Caki2 (cell line): ENCODE results near the gene TAAR9. TPM values are rescaled to one million over a fixed set of nuclear protein-coding genes. Genes with fewer than 3 reads are reported as not detected.
"Not testable (repeated sequence)": the region's sequence is repeated elsewhere in the genome, so short reads cannot be mapped to it uniquely, and the experiment has no call there.

Experiments used
- DNase-seq: peaks from one replicate; pipeline ENCODE4 v3.0.0-alpha.2; 2015; ENCODE audit warnings: low read depth
- in situ Hi-C: cut with HindIII; loops from 2 replicates; pipeline ENCODE4 v1.10.0; 2016; ENCODE audit warnings: low sequenced_read_pairs, low pct_unique_long_range_greater_than_20kb, mixed read lengths
- total RNA-seq: library from RNA; depleted of rRNA; stranded (reverse); fragments of >200 nt; shearing (Covaris generic); gene quantifications from 2 replicates; pipeline ENCODE4 v1.2.3, GENCODE V29; 2014; ENCODE audit warnings: low replicate concordance

The TAAR9 gene
- total RNA-seq, 1 experiment from 2014 or later = not detected

DNA sequence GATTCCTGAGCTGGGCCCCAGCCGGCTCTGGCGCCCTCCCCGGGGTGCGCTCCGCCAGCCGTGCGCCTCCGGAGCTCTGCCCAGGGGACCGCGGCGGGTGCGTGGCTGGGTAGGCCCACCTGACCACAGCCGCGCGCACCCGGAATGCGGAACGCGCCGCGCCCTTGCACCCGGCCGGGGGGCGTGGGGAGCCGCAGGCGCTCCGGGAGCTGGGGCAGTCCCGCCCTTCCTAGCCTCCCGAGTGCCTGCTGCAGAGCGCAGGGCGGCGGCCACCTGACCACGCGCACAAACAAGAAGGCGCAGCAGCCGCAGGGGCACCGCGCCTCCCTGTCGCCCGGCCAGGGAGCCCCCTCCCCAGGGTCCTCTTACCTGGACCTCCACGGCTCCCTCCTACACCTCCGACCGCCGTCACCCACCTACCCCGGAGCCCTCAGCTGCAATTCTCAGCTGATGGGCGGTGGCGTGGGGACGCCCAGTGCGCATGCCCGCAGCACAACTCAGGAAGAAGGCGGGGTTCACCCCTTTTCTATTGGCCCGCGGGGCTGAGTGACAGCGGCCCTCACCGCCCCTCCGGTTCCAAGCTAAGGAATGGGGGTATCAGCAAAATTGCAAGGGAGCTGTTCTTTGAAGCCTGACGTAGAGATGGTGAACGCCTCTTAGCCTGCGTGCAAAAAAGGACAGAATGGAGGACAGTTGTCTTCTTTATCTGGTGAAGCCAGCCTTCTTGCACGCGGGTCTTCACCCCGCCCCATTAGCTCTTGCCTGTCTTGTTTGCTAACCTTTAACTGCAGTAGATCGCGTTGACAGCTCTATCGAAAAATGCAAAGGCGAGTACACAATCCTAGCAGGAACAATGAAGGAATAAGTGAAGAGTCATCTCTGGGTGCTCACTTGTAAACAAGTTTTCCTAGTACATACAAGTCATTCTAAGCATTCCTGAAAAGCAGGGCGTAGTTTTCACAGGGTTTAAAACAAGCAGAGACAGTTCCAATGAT is 25.1 kb upstream of the TAAR9 start, which contains the start of gene STX7:
Gene STX7, minus strand, starts transcription at position 479 of the 995 bp plus-strand sequence. CDS start 9,586 bp downstream, outside the sequence.
- in situ Hi-C loops = no loop called here
- peak; percentile 94 for DNase-seq

DNA sequence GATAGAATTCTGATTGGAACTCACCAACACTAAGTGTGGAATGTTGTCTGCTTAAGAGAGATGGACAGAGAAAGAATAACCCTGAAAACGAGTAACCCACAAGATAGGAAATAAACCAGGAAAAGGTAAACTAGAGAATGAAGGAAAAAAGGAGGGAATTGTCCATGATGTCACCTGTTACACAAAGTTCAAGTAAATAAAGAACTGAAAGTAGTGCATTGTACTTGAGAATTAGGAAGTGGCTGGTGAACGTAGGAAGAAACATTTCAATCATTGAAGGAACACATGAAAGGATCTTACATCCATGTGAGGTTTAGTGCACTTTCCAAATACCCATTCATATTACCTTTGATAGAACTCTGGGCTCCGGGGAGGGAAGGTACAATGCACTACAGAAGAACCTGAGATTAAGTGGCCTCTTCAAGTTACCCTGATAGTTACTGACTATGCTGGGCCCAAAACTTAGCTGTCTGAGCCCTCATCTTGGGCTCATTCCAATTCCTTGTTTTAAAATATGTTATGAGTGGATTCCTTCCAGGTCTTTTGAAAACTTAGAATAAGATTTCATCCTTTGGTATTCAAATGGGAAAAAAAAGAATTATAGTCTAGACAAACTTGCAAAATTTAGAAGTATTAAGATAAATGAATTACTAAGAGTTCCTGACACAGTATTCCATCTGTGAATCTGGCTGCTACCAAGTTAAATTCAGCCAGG is 24.1 kb upstream of the TAAR9 start:
- in situ Hi-C loops = no loop called here
- DNase-seq = no peak

DNA sequence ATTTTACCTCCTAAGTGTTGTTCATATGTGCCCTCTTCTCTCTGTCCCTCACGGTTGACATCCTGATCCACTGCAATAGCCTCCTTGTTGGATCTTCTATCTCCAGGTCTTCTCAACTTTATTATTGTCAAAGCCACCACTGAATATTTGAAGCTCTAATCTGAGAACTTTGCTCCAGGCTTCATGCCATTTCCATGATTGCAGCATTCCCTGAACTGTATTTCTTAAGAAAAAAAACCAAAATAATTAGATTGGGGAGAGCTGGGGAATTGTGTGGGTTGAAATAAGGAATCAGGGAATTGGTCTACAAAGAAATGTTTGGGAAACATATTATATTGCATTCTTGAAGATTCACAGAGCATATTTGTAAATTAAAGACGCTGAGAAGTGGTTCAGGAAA is 22.7 kb upstream of the TAAR9 start:
- DNase-seq = no peak
- in situ Hi-C loops = no loop called here

DNA sequence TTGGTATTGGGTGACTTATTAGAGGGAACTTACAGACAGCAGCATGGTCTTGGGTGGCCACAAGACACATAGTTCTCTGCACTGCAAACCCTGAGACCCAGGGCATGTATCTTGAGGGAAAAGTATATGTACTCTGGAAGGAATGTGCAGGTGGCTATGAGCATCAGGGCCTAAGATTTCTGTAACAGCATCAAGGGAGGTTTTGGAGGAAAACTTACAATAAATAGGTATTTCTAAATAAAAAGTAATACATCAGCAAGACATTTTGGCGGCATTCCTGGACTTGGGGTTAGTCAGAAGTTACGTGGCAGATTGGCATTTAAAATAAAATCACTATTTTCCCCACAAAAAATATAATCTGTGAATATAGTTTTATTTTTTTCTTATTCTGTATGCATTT is 17.1 kb upstream of the TAAR9 start:
- DNase-seq = no peak
- in situ Hi-C loops = no loop called here

DNA sequence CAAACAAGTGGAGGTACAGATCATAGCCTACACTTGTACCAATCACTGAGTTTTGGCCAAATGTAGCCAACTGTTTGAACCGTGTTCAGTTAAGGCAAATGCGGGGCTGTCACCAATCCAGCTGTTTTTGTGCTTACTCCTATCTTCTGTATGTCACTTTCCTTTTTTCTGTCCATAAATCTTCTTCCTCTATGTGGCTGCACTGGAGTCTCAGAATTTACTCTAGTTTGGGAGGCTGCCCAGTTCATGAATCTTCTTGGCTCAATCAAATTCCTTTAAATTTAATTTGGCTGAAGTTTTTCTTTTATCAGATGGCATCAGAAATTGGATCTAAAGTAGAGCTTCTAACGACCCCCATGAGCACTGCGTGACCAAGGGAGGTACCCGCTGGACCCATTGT is 13.4 kb upstream of the TAAR9 start:
- in situ Hi-C loops = no loop called here
- no peak for DNase-seq

DNA sequence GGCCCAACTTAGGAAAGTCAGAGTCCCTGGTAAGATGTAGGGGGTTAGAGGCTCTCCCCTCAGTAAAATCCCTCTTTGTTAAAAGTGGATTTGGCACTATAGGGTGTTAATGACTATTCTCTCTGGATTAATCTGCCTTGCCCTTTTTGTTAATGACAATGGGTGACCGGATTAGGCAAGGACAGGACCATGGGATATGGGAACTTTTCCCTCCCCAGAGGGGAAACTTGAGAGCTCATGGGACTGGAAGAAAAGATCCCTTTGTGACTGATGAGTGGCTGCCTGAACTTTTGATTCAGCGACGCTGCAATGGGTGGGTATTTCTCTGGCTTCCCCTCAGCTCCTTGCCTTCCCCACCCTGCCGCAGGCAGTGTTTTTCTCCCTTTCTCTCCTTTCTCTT is 12.2 kb upstream of the TAAR9 start:
- in situ Hi-C loops = no loop called here
- no peak for DNase-seq

DNA sequence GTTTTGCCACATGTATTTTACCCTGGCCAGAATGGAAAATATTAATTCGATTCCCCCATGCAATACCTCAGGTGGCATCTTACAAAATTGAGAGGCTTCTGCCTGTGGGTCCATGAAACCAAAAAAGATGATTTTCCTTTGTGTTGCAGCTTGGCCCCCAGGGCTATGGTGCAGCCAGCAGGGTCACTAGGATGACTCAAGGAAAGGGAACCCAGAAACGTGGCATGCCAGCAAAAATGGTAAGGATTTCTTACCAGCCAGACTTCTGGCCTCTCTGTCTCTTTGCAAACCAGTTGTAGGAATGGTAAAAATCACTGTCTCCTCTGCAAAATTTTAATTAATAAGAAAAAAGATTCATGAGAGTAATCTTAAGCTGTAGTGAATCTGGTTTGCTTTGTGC is 11.6 kb upstream of the TAAR9 start:
- DNase-seq = no peak
- in situ Hi-C loops = no loop called here

DNA sequence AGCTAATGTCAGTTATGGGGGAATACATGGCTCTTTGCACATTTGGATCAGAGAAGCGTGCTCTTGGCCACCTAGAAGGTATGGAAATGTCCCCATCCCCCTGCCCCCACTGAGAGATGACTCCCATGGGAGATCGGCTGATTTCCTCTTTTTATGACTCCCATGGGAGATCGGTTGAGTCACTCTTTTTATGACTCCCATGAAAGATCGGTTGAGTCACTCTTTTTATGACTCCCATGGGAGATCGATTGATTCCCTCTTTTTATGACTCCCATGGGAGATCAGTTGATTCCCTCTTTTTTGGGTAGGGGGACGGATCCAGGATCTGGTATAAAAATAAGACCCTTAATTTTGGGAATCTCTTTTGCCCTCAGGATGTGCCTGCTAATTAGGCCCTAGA is 10.3 kb upstream of the TAAR9 start:
- peak; percentile 9 for DNase-seq
- in situ Hi-C loops = no loop called here

DNA sequence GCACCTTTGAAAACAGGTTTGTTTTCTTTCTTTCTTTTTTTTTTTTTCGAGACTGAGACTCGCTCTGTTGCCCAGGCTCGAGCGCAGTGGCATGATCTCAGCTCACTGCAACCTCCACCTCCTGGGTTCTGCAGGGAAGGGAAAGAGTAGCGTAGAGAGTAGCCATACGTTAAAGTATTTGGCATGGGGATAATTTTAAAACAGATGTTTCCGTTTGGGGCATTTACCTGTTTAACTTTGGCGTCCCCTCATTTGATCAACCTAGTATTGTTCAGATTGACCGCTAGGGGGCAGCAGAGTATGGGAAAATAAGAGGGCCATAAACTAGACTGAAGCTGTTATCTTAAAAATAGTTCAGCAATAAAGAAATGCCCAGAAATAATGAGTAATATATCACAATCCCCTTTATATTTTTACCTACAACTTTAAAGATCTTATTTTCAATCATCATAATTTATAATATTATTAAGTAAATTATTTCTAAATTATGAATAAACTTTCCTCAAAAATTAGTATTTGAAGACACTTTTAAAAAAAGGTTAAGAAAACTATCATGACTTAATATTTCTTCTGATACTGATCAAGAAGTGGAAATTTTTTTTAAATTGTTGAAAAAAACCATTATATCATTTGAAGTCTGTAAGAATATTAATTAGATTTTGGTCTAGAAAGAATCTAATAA is 7.6 kb upstream of the TAAR9 start:
- peak; percentile 48 for DNase-seq
- in situ Hi-C loops = no loop called here

DNA sequence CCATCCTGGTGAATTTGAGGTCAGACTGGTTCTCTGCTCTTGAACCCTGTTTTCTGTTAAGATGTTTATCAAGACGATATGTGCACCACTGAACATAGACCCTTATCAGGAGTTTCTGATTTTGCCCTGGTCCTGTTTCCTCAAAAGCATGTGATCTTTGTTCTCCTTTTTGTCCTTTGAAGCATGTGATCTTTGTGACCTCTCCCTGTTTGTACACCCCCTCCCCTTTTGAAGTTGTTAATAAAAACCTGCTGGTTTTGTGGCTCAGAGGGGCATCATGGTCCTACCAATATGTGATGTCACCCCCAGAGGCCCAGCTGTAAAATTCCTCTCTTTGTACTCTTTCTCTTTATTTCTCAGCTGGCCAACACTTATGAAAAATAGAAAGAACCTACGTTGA is 3.5 kb upstream of the TAAR9 start:
- DNase-seq, in situ Hi-C loops: not testable (repeated sequence)

DNA sequence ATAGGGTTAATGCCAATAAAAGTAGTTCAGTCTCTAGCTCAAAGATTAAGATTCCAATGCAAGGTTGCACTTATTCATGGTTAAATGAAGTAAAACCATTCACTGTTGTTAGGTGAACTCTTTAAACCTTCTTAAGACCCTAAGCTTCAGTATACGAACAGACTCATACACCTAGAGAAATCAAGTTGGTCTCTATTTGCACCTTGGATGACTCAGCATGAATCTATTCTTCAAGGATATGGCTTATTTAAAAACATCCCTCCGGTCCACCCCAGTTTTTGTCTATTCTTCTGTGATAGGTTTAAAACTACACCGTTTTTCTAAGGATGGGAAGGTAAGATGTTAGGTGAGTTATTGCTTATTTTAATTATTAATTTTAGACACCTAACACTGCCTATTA is 932 bp upstream of the TAAR9 start:
- no peak for DNase-seq
- in situ Hi-C loops = no loop called here

DNA sequence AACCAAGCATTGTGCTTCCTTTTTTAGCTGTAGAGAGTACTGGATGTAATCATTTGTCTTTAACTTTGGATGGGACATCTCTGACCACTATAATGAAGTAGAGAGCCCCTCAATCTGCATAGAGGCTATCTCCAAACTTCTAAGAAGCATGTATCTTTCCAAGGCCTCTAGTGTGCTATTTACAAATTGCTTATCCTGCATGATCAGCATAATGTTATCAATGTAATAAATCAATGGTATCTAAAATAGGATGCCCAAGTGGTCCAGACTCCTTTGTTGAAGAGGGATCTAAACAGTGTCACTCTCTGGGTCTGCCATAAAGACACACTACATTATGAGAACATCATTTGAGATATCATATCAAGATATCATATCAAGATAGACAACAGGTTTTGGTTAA is 6.7 kb downstream of the TAAR9 start:
- DNase-seq = no peak
- in situ Hi-C loops = no loop called here

DNA sequence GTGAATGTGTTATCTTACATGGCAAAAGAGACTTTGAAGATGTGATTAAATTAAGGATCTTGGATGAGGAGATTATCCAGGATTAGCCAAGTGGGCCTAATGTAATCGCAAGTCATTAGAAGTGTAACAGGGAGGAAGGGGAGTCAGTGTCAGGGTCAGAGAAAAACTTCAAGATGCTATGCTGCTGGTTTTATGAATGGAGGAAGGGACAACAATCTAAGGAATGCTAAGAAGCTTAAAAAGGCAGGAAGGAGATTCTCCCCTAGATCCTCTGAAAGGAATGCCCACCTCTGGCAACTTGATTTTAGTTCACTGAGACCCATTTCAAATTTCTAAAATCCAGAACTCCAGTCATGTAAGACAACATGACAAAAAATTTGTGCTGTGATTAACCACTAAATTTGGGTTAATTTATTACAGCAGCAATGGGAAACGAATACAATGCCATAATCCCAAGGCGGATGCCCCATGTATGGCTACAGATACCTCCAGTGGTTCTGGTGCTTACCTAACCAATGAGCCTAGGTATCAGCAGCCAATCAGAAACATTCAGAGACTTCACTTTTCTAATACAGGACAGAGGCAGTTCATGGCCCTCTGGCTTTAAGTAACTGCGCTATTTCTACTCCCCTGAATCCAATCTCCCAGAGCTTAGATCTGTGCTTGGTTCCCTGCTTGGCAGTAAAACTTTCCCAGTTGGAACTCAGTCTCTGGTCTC is 10.8 kb downstream of the TAAR9 start:
- no peak for DNase-seq
- in situ Hi-C loops = no loop called here

DNA sequence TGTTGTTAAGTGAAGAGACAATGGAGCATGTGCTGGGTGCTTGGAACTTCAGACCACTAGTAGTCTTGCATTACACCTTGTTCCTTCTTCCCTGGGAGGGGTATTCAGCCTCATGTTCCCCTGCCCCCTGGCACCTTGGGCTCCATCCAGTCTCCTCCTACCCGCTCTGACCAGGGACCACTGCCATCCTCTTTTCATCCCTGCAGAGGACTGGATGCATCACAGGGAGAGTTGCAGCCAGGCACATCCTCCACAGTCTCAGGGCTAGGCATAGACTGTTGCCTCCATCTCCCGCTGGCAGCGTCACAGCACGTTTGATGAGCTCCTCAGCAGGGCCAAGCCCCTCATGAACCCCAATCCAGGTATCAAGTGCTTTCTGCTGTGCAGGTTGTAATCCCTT is 13.1 kb downstream of the TAAR9 start:
- DNase-seq = no peak
- in situ Hi-C loops = no loop called here

DNA sequence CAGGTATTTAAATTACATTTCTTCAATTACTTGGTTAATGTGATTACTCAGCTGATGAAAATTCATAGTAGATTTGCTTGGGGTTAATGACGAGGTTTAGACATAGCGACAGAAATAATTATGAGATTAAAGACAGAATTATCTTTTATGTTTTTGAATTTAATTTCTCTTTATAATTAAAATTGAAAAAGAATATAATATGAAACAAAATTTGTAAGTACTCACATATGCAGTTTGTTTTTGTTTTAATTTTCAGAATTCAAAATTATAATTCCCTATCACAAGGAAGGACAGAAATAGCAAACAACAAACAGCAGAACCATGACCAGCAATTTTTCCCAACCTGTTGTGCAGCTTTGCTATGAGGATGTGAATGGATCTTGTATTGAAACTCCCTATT is 14.3 kb downstream of the TAAR9 start, which contains the start of gene TAAR8:
Gene TAAR8, plus strand, starts transcription at position 301 of the 400 bp plus-strand sequence. Its CDS starts 21 bp downstream, at position 322.
- in situ Hi-C loops = no loop called here
- no peak for DNase-seq

DNA sequence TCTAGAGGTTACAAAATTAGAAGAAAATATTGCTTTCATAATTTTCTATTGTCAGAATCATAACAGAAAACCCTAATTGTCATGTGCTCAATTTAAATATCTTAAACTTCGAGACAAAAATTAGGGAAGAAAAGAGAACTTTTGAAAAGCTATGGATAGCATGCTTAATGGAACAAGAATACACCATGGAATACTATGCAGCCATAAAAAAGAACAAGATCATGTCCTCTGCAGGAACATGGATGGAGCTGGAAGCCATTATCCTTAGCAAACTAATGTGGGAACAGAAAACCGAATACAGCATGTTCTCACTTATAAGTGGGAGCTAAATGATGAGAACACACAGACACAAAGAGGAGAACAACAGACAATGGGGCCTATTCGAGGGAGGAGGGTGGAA is 22.0 kb downstream of the TAAR9 start:
- in situ Hi-C loops, DNase-seq: not testable (repeated sequence)

DNA sequence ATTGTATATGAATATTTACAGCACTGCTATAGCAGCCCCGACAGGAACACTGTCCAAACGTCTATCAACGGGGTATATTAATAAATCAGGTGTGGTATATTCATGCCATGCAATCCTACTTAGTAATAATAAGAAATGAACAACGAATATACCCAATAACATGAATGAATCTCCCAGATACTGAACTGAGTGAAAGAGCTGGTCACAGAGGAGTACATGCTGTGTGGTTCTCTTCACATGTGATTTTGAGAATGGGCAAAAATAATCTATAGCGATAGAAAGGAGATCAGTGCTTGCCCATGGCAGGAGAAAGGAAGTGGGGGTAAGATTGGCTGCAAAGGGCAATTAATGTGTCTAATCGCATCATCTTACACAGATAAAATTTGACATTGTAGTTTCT is 28.3 kb downstream of the TAAR9 start:
- in situ Hi-C loops = no loop called here
- DNase-seq = no peak

DNA sequence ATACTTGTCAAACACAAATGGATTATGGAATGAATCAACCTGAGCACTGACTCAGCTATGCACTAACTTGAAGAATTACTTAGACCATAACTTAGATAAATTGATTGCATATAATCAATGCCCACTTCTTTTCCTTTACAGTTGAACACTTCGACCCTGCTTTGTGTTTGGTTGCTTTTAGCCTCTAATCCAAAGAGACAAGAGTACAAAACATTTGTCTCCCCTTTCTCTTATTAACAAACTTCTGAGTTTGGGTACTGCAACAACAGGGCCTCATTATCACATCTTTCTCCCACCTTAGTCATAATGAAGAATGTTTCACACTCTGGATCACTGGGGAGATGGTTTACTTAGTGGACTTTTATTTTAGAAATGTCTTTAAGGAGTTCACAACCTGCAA is 29.5 kb downstream of the TAAR9 start:
- in situ Hi-C loops = no loop called here
- no peak for DNase-seq
